Measurements from ENCODE around the gene OR5M8.

DNA sequence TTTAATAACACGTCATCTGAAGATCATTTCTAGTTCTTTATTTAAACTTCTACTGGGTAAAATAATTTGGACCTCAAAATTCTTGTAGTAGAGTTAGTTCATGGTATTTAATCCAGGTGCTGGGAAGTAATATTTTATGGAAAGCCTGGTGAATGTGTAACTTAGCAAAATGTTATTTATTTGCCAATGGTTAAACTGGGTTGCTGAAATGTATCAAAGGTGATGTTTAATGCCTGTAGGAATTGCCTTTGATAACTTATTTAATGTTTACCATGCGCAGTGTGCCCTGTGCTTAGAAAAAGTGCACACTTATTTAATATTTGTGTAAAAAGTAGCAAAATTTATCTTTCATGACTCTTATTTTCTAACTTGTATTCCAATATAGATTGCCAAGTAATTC lies 40.7 kb upstream of the OR5M8 start:
- TF ChIP-seq, protein P1, sequence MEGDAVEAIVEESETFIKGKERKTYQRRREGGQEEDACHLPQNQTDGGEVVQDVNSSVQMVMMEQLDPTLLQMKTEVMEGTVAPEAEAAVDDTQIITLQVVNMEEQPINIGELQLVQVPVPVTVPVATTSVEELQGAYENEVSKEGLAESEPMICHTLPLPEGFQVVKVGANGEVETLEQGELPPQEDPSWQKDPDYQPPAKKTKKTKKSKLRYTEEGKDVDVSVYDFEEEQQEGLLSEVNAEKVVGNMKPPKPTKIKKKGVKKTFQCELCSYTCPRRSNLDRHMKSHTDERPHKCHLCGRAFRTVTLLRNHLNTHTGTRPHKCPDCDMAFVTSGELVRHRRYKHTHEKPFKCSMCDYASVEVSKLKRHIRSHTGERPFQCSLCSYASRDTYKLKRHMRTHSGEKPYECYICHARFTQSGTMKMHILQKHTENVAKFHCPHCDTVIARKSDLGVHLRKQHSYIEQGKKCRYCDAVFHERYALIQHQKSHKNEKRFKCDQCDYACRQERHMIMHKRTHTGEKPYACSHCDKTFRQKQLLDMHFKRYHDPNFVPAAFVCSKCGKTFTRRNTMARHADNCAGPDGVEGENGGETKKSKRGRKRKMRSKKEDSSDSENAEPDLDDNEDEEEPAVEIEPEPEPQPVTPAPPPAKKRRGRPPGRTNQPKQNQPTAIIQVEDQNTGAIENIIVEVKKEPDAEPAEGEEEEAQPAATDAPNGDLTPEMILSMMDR (conservative IDR thresholded peaks at IDR 0.05; ENCODE audit: low read depth, low read length), result no peak
- no peak for TF ChIP-seq EZH2 (IDR thresholded peaks at IDR 0.05; ENCODE audit: borderline replicate concordance, low read depth, low read length, poor library complexity, severe bottlenecking)
